ACC112 (cell line): ENCODE data around the gene GPC6.

Source experiments
- H2AFZ ChIP-seq: fragments of 200-600 bp; sonication (generic); one replicate; pipeline ENCODE4 v1.6.0; 2017; ENCODE audit warnings: antibody characterized with exemption, low read length; ENCODE audit not compliant: unreplicated experiment
- H3K27ac ChIP-seq: fragments of 200-600 bp; sonication (generic); 2 replicates; pipeline ENCODE4 v1.5.1; 2014; ENCODE audit warnings: low read depth, mild to moderate bottlenecking, antibody characterized with exemption, low read length, moderate library complexity
- H3K27me3 ChIP-seq: fragments of 200-600 bp; sonication (generic); 2 replicates; pipeline ENCODE4 v1.6.1; 2014; ENCODE audit warnings: mild to moderate bottlenecking, antibody characterized with exemption, low read length, moderate library complexity, mixed read lengths; ENCODE audit not compliant: insufficient read depth
- H3K36me3 ChIP-seq: fragments of 200-600 bp; sonication (generic); 2 replicates; pipeline ENCODE4 v1.6.1; 2016; ENCODE audit warnings: mild to moderate bottlenecking, antibody characterized with exemption, low read length, moderate library complexity, mixed read lengths; ENCODE audit not compliant: insufficient read depth
- H3K4me1 ChIP-seq: fragments of 200-600 bp; sonication (generic); one replicate; pipeline ENCODE4 v1.6.1; 2016; ENCODE audit warnings: low read length, mixed read lengths; ENCODE audit not compliant: insufficient read depth, unreplicated experiment, control insufficient read depth
- H3K4me3 ChIP-seq: fragments of 200-600 bp; sonication (generic); 2 replicates; pipeline ENCODE4 v1.5.1; 2014; ENCODE audit warnings: mild to moderate bottlenecking, low read depth, low read length
- H3K79me2 ChIP-seq: fragments of 200-600 bp; sonication (generic); one replicate; pipeline ENCODE4 v1.6.0; 2016; ENCODE audit warnings: low read length; ENCODE audit not compliant: control insufficient read depth, unreplicated experiment, insufficient read depth

GPC6 gene

DNA sequence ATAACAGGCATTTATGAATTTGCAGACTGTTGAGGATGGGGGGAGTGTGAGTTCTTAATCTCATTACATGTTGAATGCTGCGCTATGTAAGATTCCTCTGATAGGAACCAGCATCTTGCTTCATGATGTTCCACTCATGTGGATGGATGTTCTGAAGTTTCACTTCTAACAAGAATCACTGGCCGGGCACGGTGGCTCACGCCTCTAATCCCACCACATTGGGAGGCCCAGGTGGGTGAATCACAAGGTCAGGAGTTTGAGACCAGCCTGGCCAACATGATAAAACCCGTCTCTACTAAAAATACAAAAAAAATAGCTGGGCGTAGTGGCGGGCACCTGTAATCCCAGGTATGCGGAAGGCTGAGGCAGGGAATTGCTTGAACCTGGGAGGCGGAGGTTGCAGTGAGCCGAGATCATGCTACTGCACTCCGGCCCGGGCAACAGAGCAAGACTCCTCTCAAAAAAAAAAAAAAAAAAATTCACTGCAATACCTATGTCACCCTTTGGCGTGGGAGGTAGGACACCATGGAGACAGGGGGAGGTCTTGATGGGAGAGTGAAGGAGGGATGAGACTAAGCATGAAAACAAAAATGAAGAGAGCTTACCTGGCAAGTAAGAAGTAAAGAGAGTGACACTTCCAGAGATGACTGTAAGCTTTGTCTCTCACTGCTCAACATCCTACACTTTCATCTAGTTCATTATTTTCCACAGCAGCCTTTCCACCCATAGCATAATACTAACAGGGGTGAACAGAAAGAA lies 1119.8 kb downstream of the GPC6 start:
- Histone ChIP-seq H3K27ac (no peak overlapping the region), H2AFZ (no peak overlapping the region), H3K27me3 (no peaks in the 10 kb centered on the region)

DNA sequence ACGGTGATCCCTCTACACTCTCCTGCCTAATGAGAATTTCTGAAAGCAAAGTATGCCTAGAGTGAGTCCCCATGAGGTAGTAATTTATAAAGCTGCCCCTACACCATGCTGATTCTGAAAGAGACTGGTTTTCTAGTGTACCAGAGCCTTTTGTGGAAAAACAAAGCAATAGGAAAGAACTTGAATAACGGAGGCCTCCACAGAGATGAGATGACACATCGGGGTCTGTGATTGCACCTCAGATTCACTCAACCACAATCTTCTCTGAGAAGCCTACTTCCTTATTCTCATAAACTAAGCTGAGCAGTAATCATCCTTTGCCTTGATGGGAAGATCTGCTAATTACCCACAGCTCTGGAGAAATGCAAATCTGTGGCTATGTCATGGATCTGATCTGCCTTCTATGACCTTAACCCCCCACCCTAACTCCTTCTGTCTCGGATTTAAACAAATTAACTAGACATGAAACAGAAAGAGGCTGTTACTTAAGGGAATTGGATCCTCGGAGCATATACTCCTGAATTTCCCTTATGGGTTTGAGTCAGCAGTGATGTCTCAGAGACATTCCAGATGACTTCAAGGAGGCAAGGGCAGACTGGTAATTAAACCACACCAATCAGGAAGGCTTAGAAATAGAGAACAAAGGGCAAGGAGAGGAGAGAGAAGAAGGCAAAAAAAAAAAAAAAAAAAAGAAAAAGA lies 1124.8 kb downstream of the GPC6 start:
- Histone ChIP-seq H3K36me3 (no peaks in the 10 kb centered on the region), H2AFZ (peak overlapping the region; percentile 84), H3K4me3 (peak overlapping the region; percentile 45), H3K27ac (peak overlapping the region; percentile 73), H3K27me3 (no peaks in the 10 kb centered on the region), H3K79me2 (no peaks in the 10 kb centered on the region), H3K4me1 (peaks cover 7% of the 10 kb centered on the region)

More for the DNA sequence above, 1119.8 kb downstream of the GPC6 start:
- Histone ChIP-seq H3K4me3 (no peak overlapping the region), H3K4me1 (peaks cover 20% of the 10 kb centered on the region), H3K79me2 (no peaks in the 10 kb centered on the region), H3K36me3 (no peaks in the 10 kb centered on the region)

DNA sequence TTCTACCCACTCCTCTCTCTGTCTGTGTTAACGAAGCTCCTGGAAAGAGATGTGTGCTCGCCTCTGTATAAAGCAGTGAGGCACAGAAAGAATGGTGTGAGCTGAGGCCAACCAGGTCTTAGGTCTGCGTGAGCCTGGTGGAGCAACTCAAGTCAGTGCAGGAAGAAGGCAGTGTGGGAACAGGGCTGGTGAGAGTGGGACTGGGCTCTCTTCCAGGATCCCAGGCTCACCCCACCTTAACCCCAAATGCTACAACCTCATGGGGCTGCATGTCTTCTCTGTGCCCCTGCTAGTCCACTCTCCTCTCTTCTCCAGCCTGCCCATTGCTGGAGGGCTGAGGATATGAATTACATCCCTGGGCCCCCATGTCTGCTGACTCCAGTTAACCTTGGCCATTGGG lies 1125.5 kb downstream of the GPC6 start:
- peaks cover 7% of the 10 kb centered on the region for H3K4me1 ChIP-seq
- H2AFZ ChIP-seq = no peak overlapping the region
- no peaks in the 10 kb centered on the region for H3K27me3 ChIP-seq
- H3K27ac ChIP-seq = peak overlapping the region; percentile 73
- no peaks in the 10 kb centered on the region for H3K79me2 ChIP-seq
- H3K4me3 ChIP-seq = no peak overlapping the region
- H3K36me3 ChIP-seq = no peaks in the 10 kb centered on the region

DNA sequence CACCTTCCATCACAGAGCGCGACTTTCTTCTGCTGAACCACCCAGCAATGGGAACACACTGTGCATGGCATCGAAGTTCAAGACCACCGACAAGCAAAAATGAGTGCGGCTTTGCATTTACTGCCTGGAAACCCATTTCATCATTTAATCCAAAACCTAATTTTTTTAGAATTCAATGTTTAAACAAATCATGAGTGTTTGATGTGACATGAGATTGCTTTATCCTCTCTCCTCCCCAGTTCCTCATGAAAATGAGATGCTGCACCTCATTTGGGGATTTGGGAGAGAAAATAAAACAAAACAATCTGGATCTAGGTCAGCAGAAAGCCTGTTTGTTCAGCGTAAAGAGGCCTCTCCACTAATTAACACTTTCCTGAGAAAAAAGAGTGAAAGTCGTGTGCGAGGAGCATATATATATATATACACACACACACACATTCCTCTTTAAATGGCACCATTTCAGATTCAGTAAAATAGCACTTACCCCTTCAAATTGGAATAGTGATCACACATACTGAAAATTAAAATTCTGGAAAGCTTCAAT lies 1126.6 kb downstream of the GPC6 start:
- Histone ChIP-seq H3K36me3 (no peaks in the 10 kb centered on the region), H3K4me1 (peaks cover 7% of the 10 kb centered on the region), H3K27ac (no peak overlapping the region), H3K27me3 (no peaks in the 10 kb centered on the region), H2AFZ (no peak overlapping the region), H3K79me2 (no peaks in the 10 kb centered on the region), H3K4me3 (no peak overlapping the region)

DNA sequence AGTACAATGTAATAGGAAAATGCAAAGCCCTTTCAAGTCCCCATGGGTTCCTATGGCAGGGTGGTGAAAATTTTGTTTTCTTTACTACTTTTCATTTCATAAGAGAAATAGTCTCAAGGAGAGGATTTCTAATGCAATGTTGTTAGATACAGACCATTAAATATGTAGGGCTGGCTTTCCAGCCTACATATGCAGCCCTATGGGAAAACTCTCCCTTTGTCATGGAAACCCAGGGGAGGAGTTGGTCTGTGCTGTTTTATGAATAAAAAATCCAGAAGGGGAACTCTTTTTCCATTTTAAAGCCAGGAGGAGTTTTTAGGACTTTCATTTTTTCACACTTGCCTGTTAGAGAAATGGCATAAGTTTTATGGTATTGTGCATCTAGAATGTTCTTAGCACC lies 1133.3 kb downstream of the GPC6 start:
- Histone ChIP-seq H3K27ac (no peak overlapping the region), H3K4me1 (peaks cover 4% of the 10 kb centered on the region), H3K4me3 (no peak overlapping the region), H2AFZ (no peak overlapping the region), H3K36me3 (no peaks in the 10 kb centered on the region), H3K27me3 (no peaks in the 10 kb centered on the region), H3K79me2 (no peaks in the 10 kb centered on the region)

DNA sequence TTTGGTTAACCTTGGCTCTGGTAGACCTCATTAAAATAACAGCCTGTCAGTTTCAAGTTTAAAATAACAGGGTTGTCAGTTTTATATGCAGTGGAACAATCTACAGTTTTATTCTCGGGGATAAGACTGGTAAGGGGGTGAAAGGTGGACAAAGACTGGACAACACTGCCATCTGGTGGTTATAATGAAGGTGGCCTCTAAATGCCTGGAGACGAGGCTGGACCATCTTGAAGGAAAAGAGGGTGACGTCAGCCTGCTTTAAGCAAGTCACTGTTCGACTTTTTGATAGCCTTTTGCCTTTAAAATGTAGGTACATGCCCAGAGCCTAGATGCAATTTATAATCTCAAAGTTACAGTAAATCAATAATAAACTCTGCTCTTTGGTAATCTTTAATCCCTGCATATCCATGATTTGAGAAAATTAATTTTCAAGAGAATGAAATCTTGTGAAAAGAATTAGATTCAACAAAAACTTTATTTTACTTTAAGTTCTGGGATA lies 1135.9 kb downstream of the GPC6 start:
- no peaks in the 10 kb centered on the region for H3K79me2 ChIP-seq

DNA sequence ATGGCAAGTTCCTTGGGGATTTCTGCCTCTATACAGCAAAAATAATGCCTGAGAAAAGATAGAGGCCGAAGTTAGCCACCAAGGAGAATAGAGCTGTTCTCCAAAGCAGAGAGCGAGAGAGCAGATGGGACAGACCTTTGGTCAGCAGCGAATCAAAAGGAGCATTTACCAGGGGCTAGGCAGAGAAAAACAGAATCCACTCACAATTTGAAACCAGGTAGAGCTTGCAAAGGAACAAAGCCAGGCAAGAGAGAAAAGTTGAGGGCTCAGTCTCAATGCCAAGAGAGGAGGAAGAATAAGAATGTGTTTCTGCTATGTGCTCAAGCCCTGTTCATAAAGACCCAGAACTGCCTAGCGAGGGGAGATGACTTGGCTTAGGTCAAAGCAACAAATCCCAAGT lies 1140.1 kb downstream of the GPC6 start:
- Histone ChIP-seq H2AFZ (no peak overlapping the region), H3K27me3 (no peaks in the 10 kb centered on the region), H3K36me3 (no peaks in the 10 kb centered on the region), H3K4me3 (no peak overlapping the region), H3K27ac (no peak overlapping the region), H3K4me1 (peaks cover 4% of the 10 kb centered on the region), H3K79me2 (no peaks in the 10 kb centered on the region)

More for the DNA sequence above, 1135.9 kb downstream of the GPC6 start:
- Histone ChIP-seq H3K36me3 (no peaks in the 10 kb centered on the region), H3K4me1 (peaks cover 4% of the 10 kb centered on the region), H3K27me3 (no peaks in the 10 kb centered on the region), H3K27ac (no peak overlapping the region), H2AFZ (peak overlapping the region; percentile 14), H3K4me3 (no peak overlapping the region)

DNA sequence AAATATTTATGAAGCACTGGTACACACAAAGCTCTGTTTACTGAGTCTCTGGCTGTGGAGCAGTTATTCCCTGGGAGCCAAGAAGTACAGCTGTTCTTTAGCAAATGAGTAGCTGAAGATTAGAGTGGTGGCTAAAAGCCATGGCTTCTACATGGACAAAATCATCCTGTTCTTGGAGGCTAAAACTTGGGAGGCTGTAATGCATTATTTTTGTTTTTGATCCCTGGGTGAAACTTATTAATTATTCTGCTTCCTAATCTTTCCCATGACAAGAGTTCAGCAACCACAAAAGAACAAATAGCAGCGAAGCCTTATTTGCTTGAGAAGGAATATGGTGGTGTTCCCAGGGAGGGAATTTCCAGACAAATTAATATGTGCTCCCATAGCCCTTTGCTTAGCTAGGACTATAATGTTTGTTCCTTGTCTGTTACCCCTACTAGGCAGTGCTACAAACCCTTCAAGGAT lies 1143.4 kb downstream of the GPC6 start:
- H2AFZ ChIP-seq = no peak overlapping the region
- no peak overlapping the region for H3K27ac ChIP-seq
- no peaks in the 10 kb centered on the region for H3K36me3 ChIP-seq
- no peaks in the 10 kb centered on the region for H3K79me2 ChIP-seq
- no peaks in the 10 kb centered on the region for H3K4me1 ChIP-seq
- no peaks in the 10 kb centered on the region for H3K27me3 ChIP-seq
- no peak overlapping the region for H3K4me3 ChIP-seq

DNA sequence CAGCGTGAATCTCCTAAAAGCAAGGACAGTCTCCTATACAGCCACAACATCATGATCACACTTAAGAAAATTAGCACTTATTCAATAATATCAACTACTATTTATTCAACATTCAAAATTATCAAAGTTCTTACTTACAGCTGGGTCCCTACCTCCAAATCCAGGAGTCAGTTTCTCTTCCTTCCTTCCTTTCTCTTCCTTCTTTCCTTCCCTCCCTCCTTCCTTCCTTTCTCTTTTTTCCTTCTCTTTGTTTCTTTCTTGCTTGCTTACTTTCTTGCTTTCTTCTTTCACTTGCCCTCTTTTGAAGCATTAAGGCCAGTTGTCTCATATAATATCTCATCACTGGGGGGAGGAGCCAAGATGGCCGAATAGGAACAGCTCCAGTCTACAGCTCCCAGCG lies 1145.2 kb downstream of the GPC6 start:
- Histone ChIP-seq H3K27ac (no peak overlapping the region), H3K4me1 (no peaks in the 10 kb centered on the region), H3K79me2 (no peaks in the 10 kb centered on the region), H2AFZ (no peak overlapping the region), H3K4me3 (no peak overlapping the region), H3K27me3 (no peaks in the 10 kb centered on the region), H3K36me3 (no peaks in the 10 kb centered on the region)

DNA sequence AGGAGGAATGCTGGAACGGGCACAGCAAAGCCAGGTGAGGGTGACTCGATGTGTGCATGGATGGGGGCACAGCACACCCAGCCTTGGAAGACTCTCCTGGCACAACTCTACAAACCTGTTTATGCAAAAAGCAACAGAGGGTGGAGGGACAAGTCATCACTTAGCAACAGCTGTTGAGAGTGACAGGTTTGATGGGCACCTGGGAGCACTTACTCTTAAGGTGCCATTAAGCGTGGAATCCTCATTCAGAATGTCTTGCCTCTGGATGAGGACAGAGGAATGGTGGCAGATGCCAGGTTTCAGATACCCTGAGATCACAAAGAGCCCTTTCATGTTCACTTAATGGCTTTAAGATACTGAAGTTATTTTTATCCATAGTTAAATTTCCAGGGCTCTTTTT lies 1155.9 kb downstream of the GPC6 start:
- 0 out of 2 replicates have a peak, but pooled peaks cover 2% of the 10 kb centered on the region for H3K27me3 ChIP-seq
- H3K4me1 ChIP-seq = no peaks in the 10 kb centered on the region
- no peak overlapping the region for H3K27ac ChIP-seq
- no peaks in the 10 kb centered on the region for H3K36me3 ChIP-seq
- no peak overlapping the region for H2AFZ ChIP-seq
- H3K4me3 ChIP-seq = no peak overlapping the region
- H3K79me2 ChIP-seq = no peaks in the 10 kb centered on the region
